ENCODE measurements around the gene PRIMA1. TPM values are rescaled to one million over a fixed set of nuclear protein-coding genes. Genes with fewer than 3 reads are reported as not detected.

PRIMA1 gene
- total and polyA plus RNA-seq, 4 donors: 0.22 to 0.78 (median 0.53) TPM

DNA sequence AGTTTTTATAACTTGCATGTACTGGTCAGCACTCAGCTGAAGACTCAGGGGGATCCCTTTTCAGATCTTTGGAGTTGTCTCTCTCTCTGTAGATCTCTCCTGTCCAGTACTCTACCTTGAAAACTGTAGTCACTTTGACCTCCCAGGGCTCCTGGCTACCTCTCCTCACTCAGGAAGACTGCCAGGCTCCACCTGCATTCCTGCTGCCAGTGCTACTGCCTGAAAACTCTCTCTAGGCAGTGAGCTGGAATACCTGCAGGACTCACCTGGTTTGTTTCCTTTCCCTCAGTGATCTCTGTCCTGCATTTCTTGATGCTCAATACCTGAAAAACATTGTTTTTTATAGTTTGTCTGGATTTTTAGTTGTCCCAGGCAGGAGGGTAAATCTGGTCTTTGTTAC is 87.4 kb downstream of the PRIMA1 start:
- DNase-seq (no peak), ATAC-seq (ENCODE audit: insufficient read depth, low FRiP score) (no peak)
- no peak overlapping the region for H3K4me3 ChIP-seq
- H3K9ac ChIP-seq (ENCODE audit: insufficient read depth in 1 of 2, low read length in 2 of 2): no peak overlapping the region
- TF ChIP-seq, protein P1, sequence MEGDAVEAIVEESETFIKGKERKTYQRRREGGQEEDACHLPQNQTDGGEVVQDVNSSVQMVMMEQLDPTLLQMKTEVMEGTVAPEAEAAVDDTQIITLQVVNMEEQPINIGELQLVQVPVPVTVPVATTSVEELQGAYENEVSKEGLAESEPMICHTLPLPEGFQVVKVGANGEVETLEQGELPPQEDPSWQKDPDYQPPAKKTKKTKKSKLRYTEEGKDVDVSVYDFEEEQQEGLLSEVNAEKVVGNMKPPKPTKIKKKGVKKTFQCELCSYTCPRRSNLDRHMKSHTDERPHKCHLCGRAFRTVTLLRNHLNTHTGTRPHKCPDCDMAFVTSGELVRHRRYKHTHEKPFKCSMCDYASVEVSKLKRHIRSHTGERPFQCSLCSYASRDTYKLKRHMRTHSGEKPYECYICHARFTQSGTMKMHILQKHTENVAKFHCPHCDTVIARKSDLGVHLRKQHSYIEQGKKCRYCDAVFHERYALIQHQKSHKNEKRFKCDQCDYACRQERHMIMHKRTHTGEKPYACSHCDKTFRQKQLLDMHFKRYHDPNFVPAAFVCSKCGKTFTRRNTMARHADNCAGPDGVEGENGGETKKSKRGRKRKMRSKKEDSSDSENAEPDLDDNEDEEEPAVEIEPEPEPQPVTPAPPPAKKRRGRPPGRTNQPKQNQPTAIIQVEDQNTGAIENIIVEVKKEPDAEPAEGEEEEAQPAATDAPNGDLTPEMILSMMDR (IDR thresholded peaks at IDR 0.05; ENCODE audit: control extremely low read depth, extremely low read depth): no peak
- H3K9me3 ChIP-seq (ENCODE audit: control insufficient read depth in 4 of 4, insufficient read depth in 3 of 4, low read length in 3 of 4): peaks cover 0 to 3% (median 1%) of the 10 kb centered on the region in 4 donors
- no peak overlapping the region for H3K27ac ChIP-seq (ENCODE audit: low read depth in 1 of 2, low read length in 1 of 2)
- no peaks in the 10 kb centered on the region for H3K27me3 ChIP-seq (ENCODE audit: control insufficient read depth in 3 of 3, insufficient read depth in 3 of 3, low read length in 2 of 3)
- H3K36me3 ChIP-seq (ENCODE audit: control insufficient read depth in 4 of 4, insufficient read depth in 4 of 4, low read length in 4 of 4): no peaks in the 10 kb centered on the region
- no peaks in the 10 kb centered on the region for H3K4me1 ChIP-seq (ENCODE audit: control insufficient read depth in 5 of 5, insufficient read depth in 5 of 5, low read length in 5 of 5)

DNA sequence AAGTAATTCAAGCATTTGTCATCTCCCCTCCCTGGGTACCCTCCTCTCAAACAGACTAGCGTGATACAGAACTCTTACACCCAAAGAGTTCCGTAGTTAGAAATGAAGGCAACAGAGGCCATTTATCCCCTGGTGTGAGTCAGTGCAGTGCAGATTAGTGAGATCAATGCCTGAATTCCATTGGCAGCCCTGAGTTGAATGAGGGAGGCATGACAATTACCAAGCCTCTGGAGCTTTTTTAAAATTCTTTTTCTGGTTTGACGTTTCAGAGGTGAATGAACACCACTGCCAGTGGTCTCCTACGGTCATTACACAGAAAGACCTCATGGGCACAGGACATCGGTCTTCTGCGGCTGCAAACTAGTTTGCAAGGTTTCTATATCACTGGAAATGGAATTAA is 94.4 kb downstream of the PRIMA1 start:
- Histone ChIP-seq H3K9ac (ENCODE audit: insufficient read depth in 1 of 2, low read length in 2 of 2) (no peak overlapping the region), H3K4me3 (no peak overlapping the region), H3K27me3 (ENCODE audit: control insufficient read depth in 3 of 3, insufficient read depth in 3 of 3, low read length in 2 of 3) (peaks cover 0 to 2% (median 0%) of the 10 kb centered on the region in 3 donors), H3K27ac (ENCODE audit: low read depth in 1 of 2, low read length in 1 of 2) (no peak overlapping the region), H3K9me3 (ENCODE audit: control insufficient read depth in 4 of 4, insufficient read depth in 3 of 4, low read length in 3 of 4) (peaks cover 0 to 7% (median 1%) of the 10 kb centered on the region in 4 donors), H3K36me3 (ENCODE audit: control insufficient read depth in 4 of 4, insufficient read depth in 4 of 4, low read length in 4 of 4) (no peaks in the 10 kb centered on the region), H3K4me1 (ENCODE audit: control insufficient read depth in 5 of 5, insufficient read depth in 5 of 5, low read length in 5 of 5) (no peaks in the 10 kb centered on the region)
- ATAC-seq (ENCODE audit: insufficient read depth, low FRiP score): no peak
- 59 to 66% methylated on average over 6 of the region's 6 CpGs for WGBS, 2 donors
- TF ChIP-seq, protein P1 (IDR thresholded peaks at IDR 0.05; ENCODE audit: control extremely low read depth, extremely low read depth): no peak
- no peak for DNase-seq

DNA sequence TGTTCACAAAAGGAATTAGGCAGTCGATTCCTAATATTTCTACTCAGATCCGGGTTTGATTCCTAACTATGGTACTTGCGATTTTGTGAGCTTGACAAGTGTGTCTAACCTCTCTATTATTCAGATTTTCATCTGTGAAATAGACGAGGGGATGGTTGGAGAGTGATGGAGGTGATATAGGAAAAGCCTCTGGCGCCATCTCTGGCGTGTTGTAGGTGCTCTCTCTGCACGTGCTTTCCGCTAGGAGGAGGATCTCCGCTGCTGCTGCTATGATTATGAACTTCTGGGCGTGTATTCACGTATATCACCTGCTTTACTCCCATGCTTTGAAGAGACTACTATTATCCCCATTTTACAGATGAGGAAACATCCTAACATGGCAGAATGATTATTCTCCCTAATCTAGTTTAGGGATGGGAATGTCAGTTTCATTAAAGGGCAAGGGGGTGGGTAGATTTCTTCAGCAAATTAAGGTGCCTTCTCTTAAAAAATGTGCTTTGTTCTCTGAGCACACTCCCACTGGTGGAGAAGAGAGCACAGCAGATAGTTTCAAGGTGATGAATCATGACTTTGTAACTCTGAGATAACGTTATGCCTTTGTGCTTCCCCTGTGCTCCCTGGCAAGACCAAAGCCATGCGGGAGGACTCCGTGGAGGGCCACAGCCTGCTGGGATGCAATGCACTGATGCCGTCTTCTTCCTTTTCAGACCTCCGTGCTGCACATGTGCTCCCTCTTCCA is 97.1 kb downstream of the PRIMA1 start:
- TF ChIP-seq, protein P1 (IDR thresholded peaks at IDR 0.05; ENCODE audit: control extremely low read depth, extremely low read depth): no peak
- no peak overlapping the region for H3K27ac ChIP-seq (ENCODE audit: low read depth in 1 of 2, low read length in 1 of 2)
- WGBS, 2 donors: 82 to 88% methylated on average over 16 of the region's 16 CpGs
- no peak overlapping the region for H3K4me3 ChIP-seq
- H3K9ac ChIP-seq (ENCODE audit: insufficient read depth in 1 of 2, low read length in 2 of 2): no peak overlapping the region
- ATAC-seq (ENCODE audit: insufficient read depth, low FRiP score): no peak
- no peaks in the 10 kb centered on the region for H3K36me3 ChIP-seq (ENCODE audit: control insufficient read depth in 4 of 4, insufficient read depth in 4 of 4, low read length in 4 of 4)
- H3K4me1 ChIP-seq (ENCODE audit: control insufficient read depth in 5 of 5, insufficient read depth in 5 of 5, low read length in 5 of 5): no peaks in the 10 kb centered on the region
- no peak for DNase-seq
- H3K27me3 ChIP-seq (ENCODE audit: control insufficient read depth in 3 of 3, insufficient read depth in 3 of 3, low read length in 2 of 3): peaks cover 0 to 11% (median 0%) of the 10 kb centered on the region in 3 donors
- peaks cover 0 to 4% (median 0%) of the 10 kb centered on the region in 4 donors for H3K9me3 ChIP-seq (ENCODE audit: control insufficient read depth in 4 of 4, insufficient read depth in 3 of 4, low read length in 3 of 4)

Data from lung (tissue), 12 donors.